GM19395 (cell line): ENCODE measurements around the gene DOHH.

Experiments
- ATAC-seq: cut with Tn5 transposase; IDR thresholded peaks from one replicate; pipeline ENCODE4 v1.9.1; 2021; ENCODE audit warnings: mild to moderate bottlenecking, moderate library complexity; ENCODE audit not compliant: unreplicated experiment

DOHH gene

GRCh38 chr19:3500429-3501101 is at the start of gene DOHH:
TSS of gene DOHH (minus strand) at chr19:3500674. CDS start at chr19:3496814, 3,860 bp downstream.
- peak; percentile 86 for ATAC-seq

DNA sequence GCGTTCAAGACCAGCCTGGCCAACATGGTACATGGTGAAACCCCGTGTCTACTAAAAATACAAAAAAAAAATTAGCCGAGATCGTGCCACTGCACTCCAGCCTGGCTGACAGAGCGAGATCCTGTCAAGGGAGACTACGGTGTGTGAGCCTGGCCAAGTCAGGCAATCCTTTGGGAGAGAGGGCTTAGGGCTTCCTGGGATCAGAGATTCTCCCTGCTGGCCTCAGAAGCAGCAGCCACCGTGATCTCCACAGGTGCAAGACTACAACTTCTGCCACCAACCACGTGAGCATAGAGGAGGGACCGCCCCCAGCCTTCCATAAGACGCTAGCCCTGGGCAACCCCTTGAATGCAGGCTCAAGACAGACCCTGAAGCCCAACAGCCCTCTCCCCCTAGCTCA is 49.3 kb upstream of the DOHH start:
- no peak for ATAC-seq

DNA sequence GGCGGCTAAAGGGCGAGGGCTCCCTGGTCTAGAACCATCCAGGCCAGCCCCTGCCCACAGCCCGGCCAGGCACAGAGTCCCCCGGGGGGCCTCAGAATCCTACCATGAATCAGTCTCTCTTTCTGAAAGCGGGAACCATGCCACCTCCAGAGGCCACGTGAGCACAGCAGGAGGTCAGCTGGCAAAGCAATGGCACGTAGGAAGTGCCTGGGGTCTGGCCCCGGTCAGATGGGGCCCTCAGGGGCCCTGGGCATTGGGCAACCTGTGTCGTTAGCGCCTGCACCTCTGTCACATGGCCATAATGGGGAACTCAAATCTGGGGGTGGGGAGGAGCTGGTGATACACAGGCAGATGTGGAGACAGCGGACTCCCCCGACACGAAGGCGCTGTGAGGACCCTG is 48.1 kb upstream of the DOHH start:
- no peak for ATAC-seq

- no peak for ATAC-seq
Measured at GRCh38 chr19:3547767-3548282, 47.4 kb upstream of the DOHH start.

DNA sequence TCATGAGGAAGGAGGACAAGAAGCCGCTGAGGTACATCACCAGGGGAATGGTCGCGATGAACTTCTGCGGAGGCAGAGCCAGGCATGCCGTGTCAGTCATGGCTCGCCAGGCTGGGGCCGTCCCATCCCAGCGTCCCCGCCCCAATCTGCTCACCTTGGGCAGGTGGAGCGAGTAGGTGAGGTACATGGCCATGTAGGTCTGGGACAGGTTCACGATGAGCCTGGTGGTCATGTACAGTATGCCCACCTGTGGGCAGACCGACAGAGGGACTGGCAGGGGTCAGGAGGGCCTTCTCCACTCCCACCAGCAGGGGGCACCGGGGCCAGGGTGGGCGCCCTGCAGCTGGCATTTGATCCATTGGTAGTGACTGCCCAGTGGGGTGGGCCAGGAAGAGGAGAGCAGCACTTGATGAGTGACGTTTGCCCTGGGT is 46.8 kb upstream of the DOHH start:
- ATAC-seq = no peak

GRCh38 chr19:3546119-3546518 is 45.6 kb upstream of the DOHH start:
- no peak for ATAC-seq

- ATAC-seq = no peak
Measured at GRCh38 chr19:3545669-3546034, 45.2 kb upstream of the DOHH start.

DNA sequence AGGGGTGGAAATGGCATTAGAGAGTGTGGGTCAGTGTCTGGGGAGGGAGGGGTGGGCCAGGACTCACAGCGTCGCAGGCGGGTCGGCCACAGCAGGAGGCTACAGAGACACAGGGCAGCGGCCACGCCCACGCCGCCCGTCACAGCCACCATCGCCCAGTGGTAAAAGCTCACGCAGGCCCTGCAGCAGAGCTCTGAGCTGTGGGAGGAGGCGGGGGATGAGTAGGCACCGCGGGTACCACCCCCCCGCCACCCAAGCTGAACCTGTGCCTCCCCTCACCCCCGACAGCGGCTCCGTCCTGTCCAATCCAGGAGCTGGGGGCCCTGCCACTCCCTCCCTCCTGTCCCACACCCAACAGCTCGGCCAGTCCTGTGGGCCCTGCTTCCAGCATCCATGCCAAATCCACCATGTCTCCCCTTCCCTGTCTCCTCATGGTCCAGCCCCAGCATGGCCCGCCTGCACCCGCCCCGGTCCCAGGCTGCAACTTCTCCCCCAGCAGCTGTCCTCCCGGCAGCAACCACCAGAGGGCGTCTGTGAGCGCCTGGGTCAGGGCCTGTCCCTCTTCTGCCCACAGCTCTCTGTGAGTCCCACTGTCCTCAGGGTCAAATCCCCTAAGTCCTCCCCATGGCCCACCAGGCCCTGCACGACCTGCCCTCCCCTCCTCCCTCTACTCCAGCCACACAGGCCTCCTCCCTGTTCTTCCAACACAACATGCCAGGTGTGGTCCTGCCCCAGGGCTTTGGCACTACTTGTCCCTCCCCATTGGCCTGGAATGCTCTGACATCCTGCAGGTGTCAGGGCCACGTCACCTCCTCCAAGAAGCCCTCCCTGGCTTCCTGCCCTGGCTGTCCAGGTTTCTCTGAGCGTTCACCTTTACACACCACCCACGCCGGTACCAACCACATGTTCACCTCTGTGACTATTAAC is 44.5 kb upstream of the DOHH start:
- no peak for ATAC-seq

- ATAC-seq = no peak
Measured at GRCh38 chr19:3544058-3544376, 43.5 kb upstream of the DOHH start.

DNA sequence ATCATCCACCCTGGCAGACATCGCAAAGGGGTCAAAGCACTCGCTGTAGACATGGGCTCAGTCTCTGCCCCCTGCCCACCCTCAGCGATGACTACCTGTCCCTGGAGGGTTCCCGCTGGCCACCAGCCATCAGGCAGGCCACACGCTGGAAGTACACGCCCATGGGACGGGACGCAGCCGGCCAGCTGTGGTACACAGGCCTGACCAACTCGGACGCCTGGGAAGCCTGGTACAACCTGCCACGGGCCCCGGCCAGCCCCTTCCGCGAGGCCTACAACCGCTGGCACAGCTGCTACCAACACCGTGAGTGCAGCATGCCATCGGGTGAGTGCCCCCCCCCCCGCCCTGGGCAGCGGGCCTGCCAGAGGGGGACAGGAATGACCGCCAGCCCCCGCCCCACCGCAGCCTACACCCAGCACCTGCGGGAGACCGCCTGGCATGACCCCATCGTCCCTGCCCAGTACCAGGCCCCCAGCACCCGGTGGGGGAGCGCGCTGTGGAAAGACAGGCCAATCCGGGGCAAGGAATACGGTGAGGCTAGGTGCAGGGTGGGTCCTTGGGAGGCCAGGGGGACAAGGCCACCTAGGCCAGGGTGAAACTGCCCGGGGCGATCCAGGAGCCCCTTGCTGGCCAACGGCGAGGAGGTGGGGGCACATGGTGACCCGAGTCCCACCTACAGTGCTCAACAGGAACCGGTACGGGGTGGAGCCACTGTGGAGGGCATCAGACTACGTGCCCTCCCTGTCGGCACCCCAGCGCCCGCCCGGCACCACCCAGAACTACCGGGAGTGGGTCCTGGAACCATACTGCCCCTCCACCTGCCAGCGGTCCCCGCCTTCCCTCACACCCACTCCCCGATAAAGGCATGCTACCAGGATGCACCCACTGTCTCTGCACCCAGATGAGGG is 42.9 kb upstream of the DOHH start:
- ATAC-seq = no peak

GRCh38 chr19:3539756-3540118 is 39.3 kb upstream of the DOHH start:
- ATAC-seq = no peak

DNA sequence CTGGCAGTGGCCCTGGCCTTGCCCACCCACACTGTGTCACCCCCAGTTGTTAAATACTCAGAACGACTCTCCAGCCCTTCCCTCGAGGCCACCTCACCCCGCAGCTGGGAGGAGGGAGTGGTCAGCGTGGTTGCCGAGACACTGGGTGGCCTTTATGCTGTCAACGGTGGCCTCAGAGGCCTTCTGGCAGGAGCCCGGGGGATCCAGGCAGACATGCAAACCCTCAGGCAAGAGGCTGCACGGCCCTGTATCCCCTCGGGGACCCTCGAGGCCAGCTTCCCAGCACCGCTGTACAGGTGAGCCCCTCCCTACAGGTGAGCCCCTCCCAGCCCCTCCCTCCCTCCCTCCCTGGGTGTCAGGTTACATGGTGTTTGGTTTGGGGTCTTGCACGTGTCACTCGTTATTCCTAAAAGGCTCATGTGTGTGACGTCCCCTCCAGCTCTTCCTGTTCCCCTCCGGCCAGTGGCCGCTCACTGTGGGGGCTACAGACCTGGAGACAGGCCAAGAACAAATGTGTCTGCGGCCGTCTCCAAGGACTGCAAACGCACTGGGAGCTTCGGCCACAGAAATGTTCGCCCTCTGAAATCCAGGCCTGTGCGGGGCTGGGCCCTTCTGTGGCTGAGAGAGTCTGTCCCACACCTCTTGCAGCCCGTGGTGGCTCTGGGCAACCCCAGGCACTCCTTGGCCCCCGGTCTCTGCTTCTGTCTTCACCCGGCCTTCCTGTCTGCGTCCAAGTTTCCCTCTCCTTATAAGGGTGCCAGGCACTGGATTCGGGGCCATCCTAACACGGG is 38.7 kb upstream of the DOHH start, which contains the start of gene TEKTIP1:
TEKTIP1 (plus strand) TSS at position 210 of the 791 bp plus-strand sequence; CDS start at position 214, 4 bp downstream.
- no peak for ATAC-seq

DNA sequence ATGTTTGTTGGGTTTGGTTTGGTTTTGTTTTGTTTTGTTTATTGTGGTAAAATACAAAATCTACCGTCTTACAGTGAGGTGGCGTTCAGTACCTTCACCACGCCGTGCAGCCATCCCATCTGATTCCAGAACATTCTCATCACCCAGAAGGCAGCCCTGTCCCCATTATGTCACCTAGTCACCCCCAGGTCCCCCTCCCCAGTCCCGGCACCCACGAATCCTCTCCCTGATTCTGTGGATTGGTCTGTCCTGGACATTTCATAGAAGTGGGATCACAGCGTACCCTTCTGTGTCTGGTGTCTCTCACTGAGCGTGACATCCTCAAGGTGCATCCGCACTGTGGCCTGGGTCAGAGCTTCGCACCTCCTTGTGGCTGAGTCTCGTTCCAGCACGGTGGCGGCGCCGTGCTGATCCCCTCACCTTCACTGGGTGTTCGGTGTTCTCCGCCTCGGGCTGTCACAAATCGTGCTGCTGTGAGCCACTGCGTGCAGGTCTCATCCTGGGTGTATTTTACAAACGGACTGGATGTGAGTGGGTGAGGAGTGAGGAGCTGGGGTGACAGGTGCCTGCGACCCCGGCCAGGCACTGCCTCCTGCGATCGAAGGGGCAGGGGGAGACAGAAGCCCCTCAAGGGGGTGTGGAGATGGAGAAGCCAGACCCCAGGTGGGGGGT is 37.9 kb upstream of the DOHH start:
- ATAC-seq = no peak

DNA sequence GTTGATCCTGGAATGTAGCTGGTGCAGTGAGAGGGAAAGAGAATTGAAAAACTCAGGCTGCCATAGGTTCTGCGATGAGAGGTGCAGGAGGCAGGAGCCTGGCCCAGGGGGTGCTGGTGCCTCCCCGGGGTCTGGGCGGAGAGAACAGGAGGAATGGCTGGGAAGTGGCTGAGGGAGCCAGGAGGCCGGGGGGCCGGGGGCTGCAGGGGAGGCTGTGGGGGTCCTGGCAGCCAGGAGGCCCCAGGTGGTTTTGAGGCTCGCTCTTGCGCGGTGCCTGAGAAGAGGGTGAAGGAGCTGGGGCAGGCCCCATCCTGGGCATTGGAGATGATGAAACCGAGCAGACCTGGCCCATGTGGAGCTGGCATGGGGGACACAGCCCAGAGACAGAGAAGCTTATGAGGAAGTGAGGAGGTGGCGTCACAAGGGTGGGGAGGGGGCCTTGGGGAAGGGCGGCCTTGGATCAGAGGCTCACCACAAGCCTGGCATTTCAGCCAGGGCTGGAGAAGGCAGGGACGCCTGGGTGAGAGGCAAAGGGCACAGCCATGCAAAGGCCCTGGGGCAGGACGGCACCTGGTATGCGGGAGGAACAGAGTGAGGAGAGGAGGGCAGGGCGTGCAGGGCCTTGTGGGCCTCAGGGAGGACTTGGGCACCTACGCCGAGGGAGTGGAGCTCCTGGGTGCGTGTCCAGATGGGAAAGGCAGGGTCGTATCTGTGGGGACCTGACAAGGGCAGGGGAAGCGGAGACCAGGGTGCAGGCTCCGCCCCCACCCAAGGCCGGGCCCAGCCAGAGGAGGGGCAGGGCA is 37.2 kb upstream of the DOHH start:
- no peak for ATAC-seq

DNA sequence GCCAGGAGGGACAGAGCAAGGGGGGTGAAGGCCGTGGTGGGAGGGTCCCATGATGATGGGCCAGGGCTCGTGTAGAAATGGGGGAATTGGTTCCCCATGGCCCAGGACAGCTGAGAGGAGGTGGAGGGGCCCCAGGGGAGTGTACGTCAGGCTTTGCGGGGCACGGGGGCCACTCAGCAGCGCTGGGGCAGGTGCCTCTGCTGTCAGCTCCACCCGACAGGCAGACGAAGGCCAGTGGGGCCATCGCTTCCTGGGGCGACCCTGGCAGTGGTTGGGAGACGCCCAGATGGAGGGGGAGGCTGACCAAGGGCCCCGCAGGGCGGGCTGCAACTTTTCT is 36.6 kb upstream of the DOHH start:
- ATAC-seq = no peak

GRCh38 chr19:3536429-3537100 is 36.1 kb upstream of the DOHH start:
- no peak for ATAC-seq

- ATAC-seq = no peak
Measured at GRCh38 chr19:3535981-3536380, 35.5 kb upstream of the DOHH start.

DNA sequence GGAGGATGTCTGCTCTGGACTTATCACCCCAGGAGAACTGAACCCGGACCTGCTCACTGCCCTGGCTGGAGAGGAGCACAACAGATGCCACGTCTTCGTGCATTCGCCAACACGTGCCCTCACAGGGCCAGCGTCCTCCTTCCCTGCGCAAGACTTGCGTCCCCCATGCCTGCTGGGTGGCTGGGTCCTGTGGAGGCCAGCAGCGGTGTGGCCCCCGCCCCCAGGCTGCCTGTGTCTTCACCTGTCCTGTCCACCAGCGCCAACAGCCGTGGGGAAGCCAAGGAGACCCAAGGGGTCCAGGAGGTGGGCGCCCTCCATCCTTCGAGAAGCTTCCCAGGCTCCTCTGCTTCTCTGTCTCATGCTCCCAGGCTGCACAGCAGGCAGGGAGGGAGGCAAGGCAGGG is 35.1 kb upstream of the DOHH start:
- no peak for ATAC-seq

DNA sequence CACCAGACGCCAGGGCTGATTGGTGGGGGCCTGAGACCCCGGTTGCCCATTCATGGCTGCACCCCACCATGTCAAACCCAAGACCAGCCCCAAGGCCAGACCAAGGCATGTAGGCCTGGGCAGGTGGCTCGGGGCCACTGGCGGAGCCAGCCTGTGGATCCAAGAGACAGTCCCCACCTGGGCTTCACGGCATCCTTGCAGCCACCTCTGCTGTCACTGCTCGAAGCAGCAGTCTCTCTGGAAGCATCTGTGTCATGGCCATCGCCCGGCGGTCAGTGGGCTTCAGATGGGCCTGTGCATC is 34.7 kb upstream of the DOHH start:
- ATAC-seq = no peak
